B cell (primary cell): ENCODE results near the gene DAD1. TPM values are rescaled to one million over a fixed set of nuclear protein-coding genes. Genes with fewer than 3 reads are reported as not detected.

Experiments used
- ATAC-seq: fragments of 200-7000 bp; cut with Tn5 transposase; one replicate; pipeline ENCODE4 v1.10.0; 2021; ENCODE audit warnings: low read depth, mild to moderate bottlenecking, moderate number of reproducible peaks, moderate library complexity
- CTCF ChIA-PET: fragments of 350-600 bp; sonication (Branson Sonifier 250); formaldehyde crosslinking; loops from one replicate; lab custom pipeline; 2021; ENCODE audit warnings: antibody characterized with exemption, inconsistent platforms; lab: Charles Lee
- POLR2A ChIA-PET: fragments of 350-600 bp; sonication (Branson Sonifier 250); formaldehyde crosslinking; loops from one replicate; lab custom pipeline; 2021; ENCODE audit warnings: antibody characterized with exemption; lab: Charles Lee
- DNase-seq: peaks from one replicate; pipeline ENCODE4 v3.0.0; 2013
- H2AFZ ChIP-seq: 2 replicates; pipeline ENCODE4 v1.6.1; 2012; ENCODE audit warnings: mild to moderate bottlenecking, low read depth, low read length; ENCODE audit not compliant: insufficient read depth, poor library complexity, severe bottlenecking
- H3K27ac ChIP-seq, 2 donors: 1 replicate in 1 of 2; 2 replicates in 1 of 2; pipeline ENCODE4 v1.5.1; 2012 to 2013; ENCODE audit warnings: low read length in 2 of 2, mild to moderate bottlenecking in 2 of 2, moderate library complexity in 1 of 2
- H3K27me3 ChIP-seq, 4 experiments: fragments of 200-600 bp in 1 of 4; sonication (generic) in 1 of 4; replicated peaks in 1 of 4; 1 replicate in 2 of 4; 2 replicates in 2 of 4; pipeline versions ENCODE4 v1.6.1 to v1.7.0; 2013 to 2016; ENCODE audit warnings: low read length in 3 of 4, mild to moderate bottlenecking in 2 of 4, mixed read lengths in 1 of 4, moderate library complexity in 1 of 4; ENCODE audit not compliant: insufficient read depth in 4 of 4, control insufficient read depth in 3 of 4; ENCODE audit errors: control extremely low read depth in 1 of 4
- H3K36me3 ChIP-seq, 2 experiments: replicated peaks in 1 of 2; 1 replicate in 1 of 2; 2 replicates in 1 of 2; pipeline versions ENCODE4 v1.6.1 to v1.7.1; 2013; ENCODE audit warnings: low read length in 1 of 2; ENCODE audit not compliant: insufficient read depth in 2 of 2, control insufficient read depth in 1 of 2; ENCODE audit errors: control extremely low read depth in 1 of 2, extremely low read depth in 1 of 2
- H3K4me1 ChIP-seq, 2 donors: fragments of 200-600 bp in 1 of 2; sonication (generic) in 1 of 2; 1 replicate in 1 of 2; 2 replicates in 1 of 2; pipeline versions ENCODE4 v1.5.1 to v1.6.1; 2013 to 2017; ENCODE audit warnings: low read length in 2 of 2; ENCODE audit not compliant: control insufficient read depth in 2 of 2, insufficient read depth in 2 of 2
- H3K4me2 ChIP-seq: replicated peaks from 2 replicates; pipeline ENCODE3; 2012; ENCODE audit warnings: mild to moderate bottlenecking, low read depth, low read length; ENCODE audit not compliant: poor library complexity, severe bottlenecking
- H3K4me3 ChIP-seq, 5 experiments: fragments of 200-600 bp in 1 of 5; sonication (generic) in 1 of 5; 1 replicate in 3 of 5; 2 replicates in 2 of 5; pipeline versions ENCODE4 v1.5.1 to v1.7.0; 2011 to 2016; ENCODE audit warnings: low read length in 4 of 5, mild to moderate bottlenecking in 4 of 5, low read depth in 2 of 5, control low read depth in 1 of 5, moderate library complexity in 1 of 5; ENCODE audit not compliant: insufficient read depth in 1 of 5; ENCODE audit errors: control extremely low read depth in 1 of 5, extremely low read depth in 1 of 5
- H3K79me2 ChIP-seq: fragments of 200-600 bp; sonication (generic); one replicate; pipeline ENCODE4 v1.6.0; 2016; ENCODE audit warnings: low read length; ENCODE audit not compliant: control insufficient read depth, insufficient read depth
- H3K9ac ChIP-seq: fragments of 200-600 bp; sonication (generic); 2 replicates; pipeline ENCODE4 v1.6.1; 2017; ENCODE audit warnings: mild to moderate bottlenecking, low read length, moderate library complexity
- H3K9me3 ChIP-seq, 3 donors: one replicate each; pipeline versions ENCODE4 v1.6.1 to v1.7.1; 2013; ENCODE audit warnings: low read length in 2 of 3; ENCODE audit not compliant: control insufficient read depth in 2 of 3, insufficient read depth in 1 of 3; ENCODE audit errors: control extremely low read depth in 1 of 3
- H4K20me1 ChIP-seq: 2 replicates; pipeline ENCODE4 v1.6.0; 2012; ENCODE audit warnings: mild to moderate bottlenecking, low read length; ENCODE audit not compliant: insufficient read depth, control insufficient read depth, poor library complexity, severe bottlenecking
- H3K27ac Mint-ChIP-seq: one replicate; pipeline ENCODE4 v1.8.0; 2021; ENCODE audit warnings: mixed read lengths
- H3K27me3 Mint-ChIP-seq: one replicate; pipeline ENCODE4 v1.8.0; 2021; ENCODE audit warnings: mixed read lengths
- H3K4me1 Mint-ChIP-seq: one replicate; pipeline ENCODE4 v1.8.0; 2021; ENCODE audit warnings: mixed read lengths
- H3K4me3 Mint-ChIP-seq: one replicate; pipeline ENCODE4 v1.8.0; 2021; ENCODE audit warnings: mixed read lengths
- H3K9me3 Mint-ChIP-seq: one replicate; pipeline ENCODE4 v1.8.0; 2022; ENCODE audit warnings: mixed read lengths; ENCODE audit not compliant: insufficient read depth
- EZH2 ChIP-seq: IDR thresholded peaks from 2 replicates; pipeline ENCODE4 v1.6.1; 2012; ENCODE audit warnings: borderline replicate concordance, low read depth, mild to moderate bottlenecking, moderate library complexity, low read length; ENCODE audit not compliant: insufficient read depth, poor library complexity, severe bottlenecking
- WGBS: methylation state at CpG from one replicate; pipeline ENCODE4 v1.1.5; 2013; ENCODE audit warnings: missing lambda C conversion rate; ENCODE audit not compliant: insufficient coverage; 5-methylcytosine and 5-hydroxymethylcytosine counted together
- intact Hi-C: fragments of 100-400 bp; cut with micrococcal nuclease; formaldehyde crosslinking; loops from one replicate; pipeline ENCODE4 v1.10.0; 2022
- polyA plus RNA-seq: library from polyadenylated mRNA; depleted of rRNA; stranded (reverse); fragments of >200 nt; gene quantifications from 2 replicates; pipeline ENCODE4 v1.2.3, GENCODE V29; 2012
- total RNA-seq, 2 donors: library from RNA; stranded (reverse); fragments of 120-200 nt in 1 of 2; gene quantifications; 1 replicate in 1 of 2; 2 replicates in 1 of 2; pipeline versions ENCODE4 v1.2.3 to v1.2.4, GENCODE V29; 2013 to 2022
- TF ChIP-seq, protein P1 (sequence below): fragments of 200-600 bp; IDR thresholded peaks from one replicate; pipeline ENCODE4 v1.8.0; 2022; ENCODE audit warnings: antibody characterized with exemption, mild to moderate bottlenecking

The DAD1 gene
- total and polyA plus RNA-seq, 2 donors (not counting 1 experiment from before 2014, with no cell fraction given) = 77.4 to 114 TPM

GRCh38 chr14:22537436-22538310, 51.4 kb downstream of the DAD1 start:
- Histone ChIP-seq H3K9me3 (no peaks in the 10 kb centered on the region), H3K4me3 (no peak overlapping the region), H4K20me1 (no peaks in the 10 kb centered on the region), H3K27ac (no peak overlapping the region), H3K9ac (no peak overlapping the region), H3K36me3 (no peaks in the 10 kb centered on the region), H3K27me3 (no peaks in the 10 kb centered on the region), H3K79me2 (peaks cover 46% of the 10 kb centered on the region), H3K4me2 (no peak overlapping the region), H3K4me1 (peaks cover 26 to 35% of the 10 kb centered on the region in 2 donors), H2AFZ (no peak overlapping the region)
- Mint-ChIP-seq H3K27me3 (no peaks in the 10 kb centered on the region), H3K9me3 (no peaks in the 10 kb centered on the region), H3K4me1 (peaks cover 69% of the 10 kb centered on the region), H3K4me3 (no peak overlapping the region), H3K27ac (peak overlapping the region; percentile 61)
- ChIA-PET POLR2A (interaction anchor here (0.6 to 0.7 kb wide), 3 partner anchors 23 to 104 kb away, joined by 3 to 5 read pairs (median 4); no protein-coding TSS in a partner anchor), CTCF (interaction anchor here (0.8 to 4.8 kb wide), 11 partner anchors 8 to 520 kb away, joined by 3 to 37 read pairs (median 4); no protein-coding TSS in a partner anchor)
- intact Hi-C loops = no loop called here
- ATAC-seq = no peak
- no peak for DNase-seq
- 97% methylated on average over 6 of the region's 8 CpGs for WGBS
- TF ChIP-seq EZH2 = no peak
- TF ChIP-seq, protein P1, sequence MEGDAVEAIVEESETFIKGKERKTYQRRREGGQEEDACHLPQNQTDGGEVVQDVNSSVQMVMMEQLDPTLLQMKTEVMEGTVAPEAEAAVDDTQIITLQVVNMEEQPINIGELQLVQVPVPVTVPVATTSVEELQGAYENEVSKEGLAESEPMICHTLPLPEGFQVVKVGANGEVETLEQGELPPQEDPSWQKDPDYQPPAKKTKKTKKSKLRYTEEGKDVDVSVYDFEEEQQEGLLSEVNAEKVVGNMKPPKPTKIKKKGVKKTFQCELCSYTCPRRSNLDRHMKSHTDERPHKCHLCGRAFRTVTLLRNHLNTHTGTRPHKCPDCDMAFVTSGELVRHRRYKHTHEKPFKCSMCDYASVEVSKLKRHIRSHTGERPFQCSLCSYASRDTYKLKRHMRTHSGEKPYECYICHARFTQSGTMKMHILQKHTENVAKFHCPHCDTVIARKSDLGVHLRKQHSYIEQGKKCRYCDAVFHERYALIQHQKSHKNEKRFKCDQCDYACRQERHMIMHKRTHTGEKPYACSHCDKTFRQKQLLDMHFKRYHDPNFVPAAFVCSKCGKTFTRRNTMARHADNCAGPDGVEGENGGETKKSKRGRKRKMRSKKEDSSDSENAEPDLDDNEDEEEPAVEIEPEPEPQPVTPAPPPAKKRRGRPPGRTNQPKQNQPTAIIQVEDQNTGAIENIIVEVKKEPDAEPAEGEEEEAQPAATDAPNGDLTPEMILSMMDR = no peak

- no peak overlapping the region for H3K4me2 ChIP-seq
- Mint-ChIP-seq H3K27ac (peak overlapping the region; percentile 81), H3K4me1 (peaks cover 77% of the 10 kb centered on the region), H3K4me3 (peak overlapping the region; percentile 54), H3K27me3 (no peaks in the 10 kb centered on the region), H3K9me3 (no peaks in the 10 kb centered on the region)
- H3K4me3 ChIP-seq = no peak overlapping the region
- ATAC-seq (peak; percentile 96), DNase-seq (no peak)
- WGBS = 63% methylated on average over 4 of the region's 6 CpGs
- H4K20me1 ChIP-seq = no peaks in the 10 kb centered on the region
- peaks cover 34 to 43% of the 10 kb centered on the region in 2 donors for H3K4me1 ChIP-seq
- H3K36me3 ChIP-seq = no peaks in the 10 kb centered on the region
- ChIA-PET CTCF (interaction anchor here (0.8 to 4.8 kb wide), 10 partner anchors 8 to 521 kb away, joined by 3 to 37 read pairs (median 5); no protein-coding TSS in a partner anchor), POLR2A (interaction anchor here (1.1 kb wide), 1 partner anchor 20 kb away, joined by 4 read pairs; no protein-coding TSS in a partner anchor)
- no peak overlapping the region for H3K9ac ChIP-seq
- H3K9me3 ChIP-seq = no peaks in the 10 kb centered on the region
- no peak overlapping the region for H3K27ac ChIP-seq
- no peak overlapping the region for H2AFZ ChIP-seq
- TF ChIP-seq, protein P1 = no peak
- TF ChIP-seq EZH2 = no peak
- H3K27me3 ChIP-seq = no peaks in the 10 kb centered on the region
- H3K79me2 ChIP-seq = peaks cover 47% of the 10 kb centered on the region
- intact Hi-C loops = no loop called here
Measured at GRCh38 chr14:22536853-22537338, 52.1 kb downstream of the DAD1 start.
